C4-2B (cell line): Measurements from ENCODE around the gene PEF1.

Experiments
- ZFX ChIP-seq: fragments of 450-650 bp; IDR thresholded peaks from 2 replicates; pipeline ENCODE4 v1.6.1; 2017
- TF ChIP-seq, protein P1 (sequence below): fragments of 450-650 bp; conservative IDR thresholded peaks from 2 replicates; pipeline ENCODE4 v1.5.1; 2017; ENCODE audit warnings: mild to moderate bottlenecking

GRCh38 chr1:31618916-31619846, 25.5 kb downstream of the PEF1 start:
- TF ChIP-seq, protein P1, sequence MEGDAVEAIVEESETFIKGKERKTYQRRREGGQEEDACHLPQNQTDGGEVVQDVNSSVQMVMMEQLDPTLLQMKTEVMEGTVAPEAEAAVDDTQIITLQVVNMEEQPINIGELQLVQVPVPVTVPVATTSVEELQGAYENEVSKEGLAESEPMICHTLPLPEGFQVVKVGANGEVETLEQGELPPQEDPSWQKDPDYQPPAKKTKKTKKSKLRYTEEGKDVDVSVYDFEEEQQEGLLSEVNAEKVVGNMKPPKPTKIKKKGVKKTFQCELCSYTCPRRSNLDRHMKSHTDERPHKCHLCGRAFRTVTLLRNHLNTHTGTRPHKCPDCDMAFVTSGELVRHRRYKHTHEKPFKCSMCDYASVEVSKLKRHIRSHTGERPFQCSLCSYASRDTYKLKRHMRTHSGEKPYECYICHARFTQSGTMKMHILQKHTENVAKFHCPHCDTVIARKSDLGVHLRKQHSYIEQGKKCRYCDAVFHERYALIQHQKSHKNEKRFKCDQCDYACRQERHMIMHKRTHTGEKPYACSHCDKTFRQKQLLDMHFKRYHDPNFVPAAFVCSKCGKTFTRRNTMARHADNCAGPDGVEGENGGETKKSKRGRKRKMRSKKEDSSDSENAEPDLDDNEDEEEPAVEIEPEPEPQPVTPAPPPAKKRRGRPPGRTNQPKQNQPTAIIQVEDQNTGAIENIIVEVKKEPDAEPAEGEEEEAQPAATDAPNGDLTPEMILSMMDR, result no peak
- TF ChIP-seq ZFX, result no peak
